Stimulated activated CD4-positive, alpha-beta T cell treated with anti-CD3 and anti-CD28 coated beads, Interleukin-12 subunit alpha, Interleukin-12 subunit beta, amount 100 ng/mL, for 4 hours (primary cell): Measurements from ENCODE around the gene HDAC9.

Experiments used
- DNase-seq: peaks from one replicate; pipeline ENCODE4 v3.0.0-alpha.2; 2020

The HDAC9 gene

DNA sequence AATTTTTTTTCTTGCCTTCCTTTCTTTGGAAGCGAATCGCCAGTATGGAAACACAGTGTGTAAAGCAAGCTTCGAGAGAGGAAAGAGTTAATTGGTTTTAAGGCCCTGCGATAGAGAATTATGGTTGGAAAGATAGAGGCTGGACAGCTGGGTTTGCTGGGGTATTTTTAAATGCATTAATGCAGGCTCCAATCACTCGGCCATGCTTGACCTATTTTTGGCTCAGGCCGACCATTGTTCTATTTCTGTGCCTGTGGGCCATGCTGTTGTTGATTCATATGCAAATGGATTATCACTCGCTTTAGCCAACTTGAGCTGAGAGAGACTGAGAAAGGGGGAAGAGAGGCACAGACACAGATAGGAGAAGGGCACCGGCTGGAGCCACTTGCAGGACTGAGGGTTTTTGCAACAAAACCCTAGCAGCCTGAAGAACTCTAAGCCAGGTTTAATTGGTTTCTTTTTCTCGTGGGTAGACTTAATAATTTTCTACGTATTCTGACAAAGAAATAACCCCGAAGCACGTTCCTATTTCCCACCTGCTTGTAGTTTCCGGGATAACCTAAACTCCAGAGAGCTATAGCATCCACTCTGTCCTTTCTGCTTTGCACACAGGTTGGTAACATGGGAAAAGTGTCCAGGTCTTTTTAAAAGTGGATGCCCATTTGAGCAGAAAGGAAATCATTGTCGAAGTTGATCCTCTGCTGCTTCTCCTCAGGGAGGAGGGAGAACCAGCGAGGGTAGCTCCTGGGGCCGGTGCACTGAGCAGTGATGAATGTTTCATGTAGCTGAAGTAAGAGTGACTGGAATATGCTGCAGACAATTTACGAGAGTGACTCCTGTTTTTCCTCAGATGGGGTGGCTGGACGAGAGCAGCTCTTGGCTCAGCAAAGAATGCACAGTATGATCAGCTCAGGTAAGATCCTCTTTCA lies at the start of gene HDAC9:
Gene HDAC9 (plus strand): TSS at position 338 of the 929 bp plus-strand sequence. CDS start 554 bp downstream, at position 892.
- no peak for DNase-seq

GRCh38 chr7:18445916-18446520 lies 49.5 kb upstream of the HDAC9 start:
- no peak for DNase-seq

DNA sequence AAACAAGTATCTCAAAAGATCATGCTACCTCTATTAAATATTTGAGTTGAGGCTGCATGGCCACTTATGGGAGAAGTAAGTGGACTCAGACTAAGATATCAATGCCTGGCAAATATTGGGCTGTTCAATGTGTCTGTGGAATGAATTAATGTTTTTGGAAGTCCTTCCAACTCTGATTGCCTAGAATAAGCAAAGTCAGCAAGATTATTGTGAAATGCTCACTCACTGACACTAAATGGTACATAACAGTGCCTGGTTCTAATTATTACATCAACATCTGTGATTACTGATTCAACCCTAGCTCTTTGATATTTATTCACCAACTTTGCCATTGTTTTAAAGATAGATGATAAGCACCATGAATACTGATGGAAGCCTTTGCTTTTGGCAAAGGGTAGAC lies 45.5 kb upstream of the HDAC9 start:
- no peak for DNase-seq

DNA sequence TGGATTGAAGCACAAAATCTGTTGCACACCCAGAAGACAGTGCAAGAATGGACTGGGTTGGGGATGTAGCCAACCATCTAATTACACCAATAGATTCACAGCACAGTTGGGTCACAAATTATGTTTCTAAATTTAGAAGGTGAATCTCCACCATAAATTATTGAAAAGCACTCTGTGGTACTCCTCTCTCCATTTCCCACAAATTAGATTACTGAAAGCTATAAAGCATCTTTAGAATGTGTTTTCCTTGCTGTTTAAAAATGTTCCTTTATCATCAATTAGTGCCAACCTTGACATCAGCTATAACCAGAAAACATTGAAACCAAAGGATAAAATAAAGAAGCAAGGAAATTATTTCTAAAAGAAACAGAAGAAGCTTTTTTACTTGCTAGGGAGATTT lies 39.9 kb upstream of the HDAC9 start:
- DNase-seq, result no peak

- no peak for DNase-seq
These were observed 37.7 kb upstream of the HDAC9 start for GRCh38 chr7:18457832-18458231.

DNA sequence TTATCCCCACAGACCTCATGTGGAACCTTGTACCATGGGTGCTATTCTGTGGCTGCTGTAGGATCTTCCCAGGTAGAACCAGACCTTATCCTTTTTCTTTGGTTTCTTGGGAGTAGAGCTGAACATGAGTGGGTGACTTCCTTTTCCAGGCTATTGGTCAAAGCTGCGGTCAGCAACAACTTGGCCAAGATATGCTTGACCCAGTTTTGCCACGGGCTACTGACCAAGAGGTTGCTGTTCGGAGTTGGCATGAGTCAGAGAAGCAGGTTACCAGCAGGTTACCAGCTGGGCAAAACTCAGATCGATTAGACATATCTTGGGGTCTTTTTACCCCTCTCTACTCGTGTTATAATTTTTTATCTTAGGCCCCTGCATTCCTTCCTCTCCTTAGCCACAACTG lies 36.7 kb upstream of the HDAC9 start:
- no peak for DNase-seq

GRCh38 chr7:18459484-18460245 lies 35.9 kb upstream of the HDAC9 start:
- DNase-seq, result no peak

DNA sequence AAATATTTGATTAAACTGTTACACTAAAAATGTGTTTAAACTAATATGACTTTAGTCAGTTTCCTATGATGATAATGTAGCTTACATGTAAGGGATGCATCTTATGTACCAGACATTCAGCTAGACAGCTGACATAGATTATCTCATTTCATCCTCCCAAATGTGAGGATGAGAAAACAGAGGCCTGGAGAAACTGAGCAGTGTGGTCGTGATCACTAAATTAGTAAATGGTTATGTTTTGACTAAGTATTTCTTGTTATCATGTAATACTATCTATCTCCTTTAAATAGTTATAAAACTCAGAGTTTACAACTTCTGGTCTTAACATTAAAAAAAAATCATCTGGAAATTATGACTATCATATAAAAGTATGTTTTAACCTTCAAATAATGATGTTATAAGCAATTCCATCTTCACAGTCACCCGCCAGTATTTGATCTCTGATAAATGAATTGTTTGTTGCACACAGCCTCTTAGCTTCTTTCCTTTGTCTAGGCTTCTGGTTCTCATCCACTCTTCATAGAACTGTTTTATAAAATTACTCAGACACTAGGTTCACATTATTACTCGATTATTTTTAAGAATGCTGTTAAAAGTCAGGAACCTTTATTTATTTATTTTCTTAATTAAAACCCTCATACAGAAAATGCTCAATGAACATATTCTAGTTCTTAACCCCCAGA lies 33.6 kb upstream of the HDAC9 start:
- no peak for DNase-seq

GRCh38 chr7:18464830-18465229 lies 30.7 kb upstream of the HDAC9 start:
- no peak for DNase-seq

- no peak for DNase-seq
These were observed 28.5 kb upstream of the HDAC9 start for GRCh38 chr7:18467011-18467410.

- DNase-seq, result no peak
These were observed 26.8 kb upstream of the HDAC9 start for GRCh38 chr7:18468795-18469194.

DNA sequence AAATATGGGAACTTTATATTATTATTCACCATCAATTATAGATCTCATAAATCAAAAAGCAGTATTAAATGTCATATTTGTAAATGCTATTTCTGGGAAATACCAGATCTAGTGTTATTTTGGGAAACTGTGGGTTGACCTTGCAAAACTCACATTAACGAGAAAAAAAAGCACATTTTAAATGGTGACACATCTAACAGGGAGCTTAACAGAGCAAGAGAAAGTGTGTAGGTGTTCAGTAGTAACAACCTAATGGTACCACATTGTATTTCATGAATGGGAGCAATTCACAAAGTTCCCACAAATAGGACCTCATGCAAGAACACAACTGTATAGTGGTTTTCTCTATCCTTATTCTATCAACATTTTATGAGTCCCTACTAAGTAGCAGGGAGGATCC lies 26.2 kb upstream of the HDAC9 start:
- DNase-seq, result no peak

GRCh38 chr7:18471476-18472160 lies 23.9 kb upstream of the HDAC9 start:
- no peak for DNase-seq

GRCh38 chr7:18472161-18472483 lies 23.4 kb upstream of the HDAC9 start:
- no peak for DNase-seq

DNA sequence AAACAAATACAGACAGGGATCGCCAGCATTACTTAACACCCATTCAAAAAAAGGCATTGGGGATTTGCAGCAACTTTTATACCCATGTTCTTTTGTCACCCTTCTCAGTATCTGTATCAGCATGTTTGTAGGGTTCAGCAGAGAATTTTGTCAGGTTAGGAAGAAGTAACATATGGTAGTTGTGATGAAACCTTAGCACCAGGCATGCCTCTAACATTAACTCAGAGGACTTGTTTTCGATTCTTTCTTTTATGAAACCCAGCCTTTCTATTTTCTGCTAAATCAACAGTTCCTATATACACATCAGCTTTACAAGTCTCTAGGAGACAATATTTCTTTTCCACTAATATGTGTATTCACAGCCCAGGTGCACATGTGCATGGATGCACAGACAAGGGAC lies 22.4 kb upstream of the HDAC9 start:
- no peak for DNase-seq

- DNase-seq, result no peak
These were observed 20.6 kb upstream of the HDAC9 start for GRCh38 chr7:18474944-18475343.

DNA sequence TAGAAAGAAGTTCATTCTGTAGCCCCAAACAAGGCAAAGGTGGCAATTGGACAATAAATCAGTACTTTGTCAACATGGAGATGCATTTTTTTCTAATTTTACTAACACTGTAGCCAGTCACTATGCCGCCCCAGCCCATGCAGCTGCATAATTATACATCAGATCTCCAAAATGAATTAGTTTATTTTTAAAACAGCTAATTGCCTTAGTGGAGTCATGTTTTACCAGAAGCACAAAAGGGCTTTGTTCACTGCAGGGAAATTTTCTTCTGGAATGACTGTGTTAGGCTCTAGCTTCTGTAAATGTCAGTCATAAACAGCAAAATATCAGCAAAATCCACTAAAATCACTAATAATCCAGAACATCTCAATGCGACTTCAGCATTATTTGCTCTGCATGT lies 20.1 kb upstream of the HDAC9 start:
- DNase-seq, result no peak

- no peak for DNase-seq
These were observed 13.8 kb upstream of the HDAC9 start for GRCh38 chr7:18481776-18482175.

- no peak for DNase-seq
These were observed 7.5 kb upstream of the HDAC9 start for GRCh38 chr7:18488049-18488448.

- DNase-seq, result no peak
These were observed 5.9 kb upstream of the HDAC9 start for GRCh38 chr7:18489624-18490023.

GRCh38 chr7:18491871-18492270 lies 3.7 kb upstream of the HDAC9 start:
- no peak for DNase-seq

DNA sequence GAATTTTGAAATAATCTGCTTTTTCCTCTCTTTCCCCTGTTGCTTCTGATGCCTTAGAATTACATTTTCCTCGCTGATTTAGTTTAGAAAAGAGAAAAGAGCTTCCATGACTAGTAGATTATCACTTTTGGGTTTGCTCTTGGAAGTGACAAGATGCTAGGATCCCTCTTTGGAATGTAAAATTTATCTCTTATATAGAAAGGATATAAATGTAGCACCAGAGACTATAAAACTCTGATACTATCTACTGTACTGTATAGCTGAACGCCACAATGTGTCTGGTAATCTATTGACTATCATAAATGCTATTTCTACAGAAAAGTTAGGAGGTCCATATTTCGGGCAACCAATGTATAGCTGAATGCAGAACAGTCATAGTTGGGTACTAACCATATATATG lies 1.1 kb upstream of the HDAC9 start:
- no peak for DNase-seq
